HEK293T (cell line): ENCODE results near the gene LYL1.

Source experiments
- CTCF ChIA-PET: fragments of 350-600 bp; formaldehyde crosslinking; extraction: SDS; loops from one replicate; lab custom pipeline; 2021; ENCODE audit warnings: antibody characterized with exemption, inconsistent platforms; lab: Yijun Ruan, JAX
- POLR2A ChIA-PET: fragments of 350-600 bp; formaldehyde crosslinking; extraction: SDS; loops from one replicate; lab custom pipeline; 2020; ENCODE audit warnings: antibody characterized with exemption, inconsistent platforms; lab: Yijun Ruan, JAX
- DNase-seq: peaks from one replicate; pipeline ENCODE4 v3.0.0; 2012; ENCODE audit warnings: mixed read lengths; ENCODE audit errors: extremely low spot score
- ARNT ChIP-seq: fragments of 450-650 bp; IDR thresholded peaks from 2 replicates; pipeline ENCODE4 v1.6.1; 2017; ENCODE audit warnings: mild to moderate bottlenecking
- BHLHE40 ChIP-seq: fragments of 450-650 bp; IDR thresholded peaks from 2 replicates; pipeline ENCODE4 v1.6.1; 2016; ENCODE audit warnings: mild to moderate bottlenecking, moderate library complexity, borderline replicate concordance
- CTBP1 ChIP-seq: fragments of 450-650 bp; IDR thresholded peaks from 2 replicates; pipeline ENCODE4 v1.6.1; 2016; ENCODE audit warnings: borderline replicate concordance
- ELF4 ChIP-seq: fragments of 450-650 bp; IDR thresholded peaks from 2 replicates; pipeline ENCODE4 v1.6.1; 2017; ENCODE audit warnings: antibody characterized with exemption
- FOXA1 ChIP-seq: fragments of 450-650 bp; IDR thresholded peaks from 2 replicates; pipeline ENCODE4 v1.6.1; 2016; ENCODE audit warnings: mild to moderate bottlenecking
- FOXK2 ChIP-seq: fragments of 450-650 bp; IDR thresholded peaks from 2 replicates; pipeline ENCODE4 v1.6.1; 2016; ENCODE audit warnings: mild to moderate bottlenecking
- FOXM1 ChIP-seq: fragments of 450-650 bp; IDR thresholded peaks from 2 replicates; pipeline ENCODE4 v1.6.1; 2017; ENCODE audit warnings: mild to moderate bottlenecking, borderline replicate concordance
- HDGF ChIP-seq: fragments of 450-650 bp; IDR thresholded peaks from 2 replicates; pipeline ENCODE4 v1.6.1; 2017; ENCODE audit warnings: antibody characterized with exemption, borderline replicate concordance
- L3MBTL2 ChIP-seq: fragments of 450-650 bp; conservative IDR thresholded peaks from 2 replicates; pipeline ENCODE4 v1.6.1; 2016; ENCODE audit warnings: mild to moderate bottlenecking
- LEF1 ChIP-seq: fragments of 450-650 bp; IDR thresholded peaks from 2 replicates; pipeline ENCODE4 v1.6.1; 2017; ENCODE audit warnings: mild to moderate bottlenecking, borderline replicate concordance
- NFRKB ChIP-seq: fragments of 450-650 bp; IDR thresholded peaks from 2 replicates; pipeline ENCODE4 v1.6.1; 2016; ENCODE audit warnings: mild to moderate bottlenecking, moderate library complexity
- PKNOX1 ChIP-seq: fragments of 450-650 bp; IDR thresholded peaks from 2 replicates; pipeline ENCODE4 v1.6.1; 2016
- SP1 ChIP-seq: fragments of 450-650 bp; IDR thresholded peaks from 2 replicates; pipeline ENCODE4 v1.6.1; 2017
- SUZ12 ChIP-seq: fragments of 450-650 bp; IDR thresholded peaks from 2 replicates; pipeline ENCODE4 v1.6.1; 2016; ENCODE audit warnings: mild to moderate bottlenecking
- TARDBP ChIP-seq: fragments of 450-650 bp; IDR thresholded peaks from 2 replicates; pipeline ENCODE4 v1.6.1; 2016
- ZNF384 ChIP-seq: fragments of 450-650 bp; IDR thresholded peaks from 2 replicates; pipeline ENCODE4 v1.6.1; 2016

Gene LYL1

GRCh38 chr19:13063461-13064091, 39.1 kb downstream of the LYL1 start:
- CTCF ChIA-PET: interaction anchor here (0.6 kb wide), 1 partner anchor 30 kb away, joined by 4 read pairs; no protein-coding TSS in a partner anchor
- POLR2A ChIA-PET: no interaction called here
- TF ChIP-seq FOXM1 (no peak), CTBP1 (no peak)
- DNase-seq: no peak

- CTCF ChIA-PET: interaction anchor here (1.0 to 4.2 kb wide), 7 partner anchors 29 to 97 kb away, joined by 3 to 31 read pairs (median 16); no protein-coding TSS in a partner anchor
- TF ChIP-seq CTBP1: no peak
- TF ChIP-seq HDGF: no peak
- no peak for TF ChIP-seq FOXK2
- no peak for TF ChIP-seq SUZ12
- TF ChIP-seq SP1: no peak
- no peak for TF ChIP-seq L3MBTL2
- TF ChIP-seq NFRKB: no peak
- TF ChIP-seq BHLHE40: no peak
- no peak for TF ChIP-seq FOXA1
- TF ChIP-seq ZNF384: no peak
- TF ChIP-seq ELF4: no peak
- TF ChIP-seq ARNT: no peak
- TF ChIP-seq LEF1: no peak
- POLR2A ChIA-PET: no interaction called here
- DNase-seq: no peak
Measured at GRCh38 chr19:13062317-13062716, 40.3 kb downstream of the LYL1 start.

- ChIA-PET POLR2A (interaction anchor here (0.7 to 1.5 kb wide), 7 partner anchors 17 to 92 kb away, joined by 3 to 5 read pairs (median 3); partner anchors contain the start of gene NACC1), CTCF (interaction anchor here (0.6 to 4.2 kb wide), 19 partner anchors 9 to 96 kb away, joined by 3 to 31 read pairs (median 4); no protein-coding TSS in a partner anchor)
- no peak for TF ChIP-seq FOXK2
- TF ChIP-seq FOXM1: no peak
- TF ChIP-seq FOXA1: no peak
- TF ChIP-seq SP1: no peak
- TF ChIP-seq LEF1: no peak
- DNase-seq: peak; percentile 89
Measured at GRCh38 chr19:13060964-13061927, 41.4 kb downstream of the LYL1 start.

- TF ChIP-seq BHLHE40 (no peak), L3MBTL2 (no peak), ARNT (no peak), SP1 (no peak), HDGF (no peak), SUZ12 (no peak), ZNF384 (no peak), FOXM1 (no peak), ELF4 (no peak), PKNOX1 (no peak), NFRKB (no peak), TARDBP (no peak), FOXA1 (no peak), FOXK2 (no peak), CTBP1 (no peak), LEF1 (no peak)
- CTCF ChIA-PET: interaction anchor here (0.9 to 4.2 kb wide), 14 partner anchors 8 to 95 kb away, joined by 3 to 31 read pairs (median 5); no protein-coding TSS in a partner anchor
- POLR2A ChIA-PET: interaction anchor here (0.8 to 1.5 kb wide), 3 partner anchors 77 to 92 kb away, joined by 3 to 5 read pairs (median 4); no protein-coding TSS in a partner anchor
- DNase-seq: no peak
Measured at GRCh38 chr19:13060233-13060963, 42.3 kb downstream of the LYL1 start.

- ChIA-PET POLR2A (no interaction called here), CTCF (interaction anchor here (0.8 to 4.2 kb wide), 8 partner anchors 15 to 94 kb away, joined by 3 to 31 read pairs (median 6); no protein-coding TSS in a partner anchor)
- no peak for TF ChIP-seq PKNOX1
- no peak for TF ChIP-seq FOXM1
- TF ChIP-seq CTBP1: no peak
- no peak for TF ChIP-seq TARDBP
- no peak for TF ChIP-seq HDGF
- no peak for TF ChIP-seq SP1
- no peak for TF ChIP-seq L3MBTL2
- TF ChIP-seq ZNF384: no peak
- no peak for TF ChIP-seq ARNT
- no peak for TF ChIP-seq LEF1
- no peak for TF ChIP-seq BHLHE40
- no peak for TF ChIP-seq FOXA1
- TF ChIP-seq NFRKB: no peak
- TF ChIP-seq SUZ12: no peak
- TF ChIP-seq FOXK2: no peak
- TF ChIP-seq ELF4: no peak
- DNase-seq: no peak
Measured at GRCh38 chr19:13058951-13059660, 43.6 kb downstream of the LYL1 start.
